ENCODE results near the gene FSIP1. TPM values are rescaled to one million over a fixed set of nuclear protein-coding genes. Genes with fewer than 3 reads are reported as not detected.
A peak's percentile ranks its signal among the peaks of the same experiment; 100 is the strongest.

FSIP1 gene
- total RNA-seq, 8 experiments from 2014 or later: 0.77 to 10.0 (median 3.5) TPM

DNA sequence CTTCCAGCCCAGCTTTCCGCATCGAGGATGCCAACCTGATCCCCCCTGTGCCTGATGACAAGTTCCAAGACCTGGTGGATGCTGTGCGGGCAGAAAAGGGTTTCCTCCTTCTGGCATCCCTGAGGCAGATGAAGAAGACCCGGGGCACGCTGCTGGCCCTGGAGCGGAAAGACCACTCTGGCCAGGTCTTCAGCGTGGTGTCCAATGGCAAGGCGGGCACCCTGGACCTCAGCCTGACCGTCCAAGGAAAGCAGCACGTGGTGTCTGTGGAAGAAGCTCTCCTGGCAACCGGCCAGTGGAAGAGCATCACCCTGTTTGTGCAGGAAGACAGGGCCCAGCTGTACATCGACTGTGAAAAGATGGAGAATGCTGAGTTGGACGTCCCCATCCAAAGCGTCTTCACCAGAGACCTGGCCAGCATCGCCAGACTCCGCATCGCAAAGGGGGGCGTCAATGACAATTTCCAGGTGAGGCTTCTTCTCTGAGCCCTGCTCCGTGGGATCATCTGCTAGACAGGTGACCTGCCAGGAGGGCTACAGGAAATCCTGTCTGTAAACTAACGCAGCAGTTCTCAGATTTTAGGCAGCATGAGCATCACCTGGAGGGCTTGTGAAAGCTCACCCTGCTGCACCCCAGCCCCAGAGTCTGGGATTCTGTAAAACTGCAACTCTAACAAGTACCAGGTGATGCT, 200.2 kb downstream of the FSIP1 start:
- 0 to 100% (median 91%) methylated on average over 1 to 17 of the region's 20 CpGs; no CpG with 5 or more reads in 3 of the 10 experiments for WGBS, 10 experiments
- in situ Hi-C loops (cut with MboI; ENCODE audit: low pct_unique_long_range_greater_than_20kb in 2 of 9, low sequenced_read_pairs in 9 of 9, unreplicated experiment in 9 of 9): loop anchor here in 4 of 9 experiments (5.0 to 25.0 kb wide), 6 partner anchors 180 to 870 kb away; no protein-coding TSS in a partner anchor
- Histone ChIP-seq H3K4me1 (replicated peaks in 1 of 2) (peaks cover 11 to 19% of the 10 kb centered on the region in 2 donors), H3K27ac (no peak overlapping the region), H3K4me3 (no peak overlapping the region)
- no peak for ATAC-seq (replicated peaks in 6 of 8)

DNA sequence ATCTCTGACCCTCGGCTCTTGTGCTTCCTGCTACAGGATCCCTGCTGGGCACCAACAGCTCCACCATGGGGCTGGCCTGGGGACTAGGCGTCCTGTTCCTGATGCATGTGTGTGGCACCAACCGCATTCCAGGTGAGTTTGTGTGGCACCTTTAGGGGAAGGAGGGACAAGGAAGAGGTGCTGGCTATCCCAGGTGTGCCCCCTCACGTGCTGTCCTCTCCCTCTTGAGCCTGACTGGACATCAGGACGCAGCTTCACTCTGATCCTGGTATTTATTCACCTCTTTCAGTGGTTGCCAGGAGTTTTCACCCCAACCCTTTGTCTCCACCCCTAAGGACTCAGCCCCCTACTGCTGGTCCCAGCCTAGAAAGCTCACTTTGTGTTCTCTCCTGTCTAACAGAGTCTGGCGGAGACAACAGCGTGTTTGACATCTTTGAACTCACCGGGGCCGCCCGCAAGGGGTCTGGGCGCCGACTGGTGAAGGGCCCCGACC, 200.8 kb downstream of the FSIP1 start:
- in situ Hi-C loops (cut with MboI; ENCODE audit: low pct_unique_long_range_greater_than_20kb in 2 of 9, low sequenced_read_pairs in 9 of 9, unreplicated experiment in 9 of 9): loop anchor here in 4 of 9 experiments (5.0 to 25.0 kb wide), 6 partner anchors 180 to 870 kb away; no protein-coding TSS in a partner anchor
- ATAC-seq (replicated peaks in 6 of 8): peak in 1 of 8 experiments; percentile 1
- 20 to 98% (median 34%) methylated on average over 1 to 8 of the region's 13 CpGs; no CpG with 5 or more reads in 4 of the 10 experiments for WGBS, 10 experiments
- Histone ChIP-seq H3K27ac (no peak overlapping the region), H3K4me3 (no peak overlapping the region), H3K4me1 (replicated peaks in 1 of 2) (peaks cover 7 to 13% of the 10 kb centered on the region in 2 donors)

DNA sequence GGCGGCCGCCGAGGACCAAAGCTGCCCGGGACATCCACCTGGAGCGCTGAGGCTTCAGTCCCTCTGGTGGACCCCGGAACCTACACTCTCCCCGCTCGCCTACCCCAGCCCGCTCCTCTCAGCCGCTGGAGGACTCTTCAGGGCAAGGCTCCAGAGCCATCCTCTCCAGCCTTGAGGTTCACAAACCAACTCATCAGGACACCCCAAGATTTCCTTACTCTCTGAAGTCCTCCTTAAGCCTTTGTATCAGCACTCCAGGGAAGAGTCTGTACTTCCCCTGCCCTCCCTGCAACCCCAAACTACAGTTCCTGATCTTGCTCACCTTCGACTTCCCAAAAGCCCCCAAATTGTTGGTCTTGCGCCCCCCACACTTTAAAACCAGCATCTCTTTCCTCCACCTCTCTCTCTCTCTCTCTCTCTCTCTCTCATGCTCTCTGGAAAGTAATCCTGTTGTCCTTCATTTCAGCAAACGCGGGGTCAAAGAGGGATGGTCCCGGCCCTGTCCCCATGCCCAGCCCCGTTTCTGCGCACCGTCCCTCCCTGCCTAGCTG, 201.3 kb downstream of the FSIP1 start:
- 0 to 67% (median 42%) methylated on average over 1 to 6 of the region's 18 CpGs; no CpG with 5 or more reads in 4 of the 10 experiments for WGBS, 10 experiments
- ATAC-seq (replicated peaks in 6 of 8): peak in 2 of 8 experiments; percentile 11 to 19
- H3K4me3 ChIP-seq: peak overlapping the region; percentile 30 to 48 (median 39)
- in situ Hi-C loops (cut with MboI; ENCODE audit: low pct_unique_long_range_greater_than_20kb in 2 of 9, low sequenced_read_pairs in 9 of 9, unreplicated experiment in 9 of 9): loop anchor here in 4 of 9 experiments (5.0 to 25.0 kb wide), 6 partner anchors 181 to 869 kb away; no protein-coding TSS in a partner anchor
- no peak overlapping the region for H3K27ac ChIP-seq
- peaks cover 1 to 10% of the 10 kb centered on the region in 2 donors for H3K4me1 ChIP-seq (replicated peaks in 1 of 2)

DNA sequence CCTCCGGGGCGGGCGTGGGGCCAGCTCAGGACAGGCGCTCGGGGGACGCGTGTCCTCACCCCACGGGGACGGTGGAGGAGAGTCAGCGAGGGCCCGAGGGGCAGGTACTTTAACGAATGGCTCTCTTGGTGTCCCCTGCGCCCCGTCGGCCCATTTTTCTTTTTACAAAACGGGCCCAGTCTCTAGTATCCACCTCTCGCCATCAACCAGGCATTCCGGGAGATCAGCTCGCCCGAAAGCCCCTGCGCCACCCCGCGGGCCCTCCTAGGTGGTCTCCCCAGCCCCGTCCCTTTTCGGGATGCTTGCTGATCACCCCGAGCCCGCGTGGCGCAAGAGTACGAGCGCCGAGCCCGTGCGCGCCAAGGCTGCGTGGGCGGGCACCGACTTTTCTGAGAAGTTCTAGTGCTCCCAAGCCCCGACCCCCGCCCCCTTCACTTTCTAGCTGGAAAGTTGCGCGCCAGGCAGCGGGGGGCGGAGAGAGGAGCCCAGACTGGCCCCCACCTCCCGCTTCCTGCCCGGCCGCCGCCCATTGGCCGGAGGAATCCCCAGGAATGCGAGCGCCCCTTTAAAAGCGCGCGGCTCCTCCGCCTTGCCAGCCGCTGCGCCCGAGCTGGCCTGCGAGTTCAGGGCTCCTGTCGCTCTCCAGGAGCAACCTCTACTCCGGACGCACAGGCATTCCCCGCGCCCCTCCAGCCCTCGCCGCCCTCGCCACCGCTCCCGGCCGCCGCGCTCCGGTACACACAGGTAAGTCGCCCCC, 202.0 kb downstream of the FSIP1 start, which contains the start of gene THBS1:
Gene THBS1 (plus strand): TSS at position 595 of the 757 bp plus-strand sequence. CDS start 779 bp downstream, outside the sequence.
- peak; percentile 19 to 70 (median 54) for ATAC-seq (replicated peaks in 6 of 8)
- Histone ChIP-seq H3K4me3 (peak within 1 kb of the TSS; percentile 30 to 48 (median 39)), H3K4me1 (replicated peaks in 1 of 2) (peaks cover 0 to 8% of the 10 kb centered on the region in 2 donors), H3K27ac (no peak within 1 kb of the TSS)
- in situ Hi-C loops (cut with MboI; ENCODE audit: low pct_unique_long_range_greater_than_20kb in 2 of 9, low sequenced_read_pairs in 9 of 9, unreplicated experiment in 9 of 9): loop anchor here in 4 of 9 experiments (5.0 to 25.0 kb wide), 6 partner anchors 182 to 868 kb away; no protein-coding TSS in a partner anchor
- no CpG with 5 or more reads among the region's 74 CpGs for WGBS, 10 experiments

DNA sequence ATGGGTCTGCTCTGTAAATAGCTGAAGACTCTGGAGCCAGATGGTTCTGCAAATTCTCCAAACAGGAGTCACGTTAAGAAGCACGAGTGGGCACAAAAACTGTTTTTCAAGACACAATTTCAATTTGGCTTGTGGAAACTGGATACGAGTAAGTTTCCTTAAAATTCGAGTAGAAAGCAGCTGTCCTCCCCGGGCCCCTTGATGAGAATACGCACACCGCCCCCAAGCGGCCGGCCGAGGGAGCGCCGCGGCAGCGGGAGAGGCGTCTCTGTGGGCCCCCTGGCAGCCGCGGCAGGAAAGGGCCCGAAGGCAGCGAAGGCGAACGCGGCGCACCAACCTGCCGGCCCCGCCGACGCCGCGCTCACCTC, 202.5 kb downstream of the FSIP1 start:
- 0 to 6% (median 0%) methylated on average over 1 to 6 of the region's 29 CpGs; no CpG with 5 or more reads in 2 of the 10 experiments for WGBS, 10 experiments
- H3K27ac ChIP-seq: no peak overlapping the region
- in situ Hi-C loops (cut with MboI; ENCODE audit: low pct_unique_long_range_greater_than_20kb in 2 of 9, low sequenced_read_pairs in 9 of 9, unreplicated experiment in 9 of 9): loop anchor here in 4 of 9 experiments (5.0 to 25.0 kb wide), 6 partner anchors 182 to 868 kb away; no protein-coding TSS in a partner anchor
- H3K4me1 ChIP-seq (replicated peaks in 1 of 2): peaks cover 0 to 5% of the 10 kb centered on the region in 2 donors
- H3K4me3 ChIP-seq: peak overlapping the region; percentile 30 to 48 (median 39)
- ATAC-seq (replicated peaks in 6 of 8): peak; percentile 75 to 90 (median 86)

DNA sequence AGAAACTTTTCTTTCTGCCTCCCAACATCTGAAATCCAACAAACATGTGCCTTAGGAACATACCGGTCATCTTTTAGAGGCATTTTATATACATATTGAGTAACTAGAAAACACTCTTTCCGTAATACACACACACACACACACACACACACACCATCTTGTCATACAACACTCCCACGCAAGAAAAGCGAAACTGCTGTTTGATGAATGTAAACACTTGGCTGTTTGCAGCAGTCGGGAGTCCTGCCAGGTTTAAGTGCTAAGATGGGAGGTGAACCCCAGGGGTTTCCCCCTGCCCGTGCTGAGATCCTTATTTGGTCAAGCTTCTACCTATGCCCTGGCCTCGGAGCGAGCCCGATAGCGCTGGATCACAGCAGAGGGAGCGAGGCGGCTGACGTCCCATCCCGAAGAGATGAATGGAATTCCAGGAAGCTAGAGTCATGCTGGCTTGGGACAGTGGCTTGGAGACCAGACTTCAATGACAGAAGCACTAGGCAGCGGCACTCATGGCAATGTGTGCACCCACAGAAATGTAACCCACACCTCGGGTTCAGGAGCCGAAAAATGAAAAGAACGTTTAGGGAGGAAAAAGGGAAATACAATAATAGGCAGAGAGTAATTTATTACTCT, 203.0 kb downstream of the FSIP1 start:
- no peak overlapping the region for H3K27ac ChIP-seq
- peak; percentile 39 to 86 (median 66) for ATAC-seq (replicated peaks in 6 of 8)
- H3K4me1 ChIP-seq (replicated peaks in 1 of 2): peaks cover 0 to 5% of the 10 kb centered on the region in 2 donors
- in situ Hi-C loops (cut with MboI; ENCODE audit: low pct_unique_long_range_greater_than_20kb in 2 of 9, low sequenced_read_pairs in 9 of 9, unreplicated experiment in 9 of 9): loop anchor here in 5 of 9 experiments (5.0 to 25.0 kb wide), 7 partner anchors 183 to 867 kb away; no protein-coding TSS in a partner anchor
- H3K4me3 ChIP-seq: peak overlapping the region; percentile 30 to 48 (median 39)
- 0 to 50% (median 9%) methylated on average over 2 to 14 of the region's 18 CpGs for WGBS, 10 experiments

DNA sequence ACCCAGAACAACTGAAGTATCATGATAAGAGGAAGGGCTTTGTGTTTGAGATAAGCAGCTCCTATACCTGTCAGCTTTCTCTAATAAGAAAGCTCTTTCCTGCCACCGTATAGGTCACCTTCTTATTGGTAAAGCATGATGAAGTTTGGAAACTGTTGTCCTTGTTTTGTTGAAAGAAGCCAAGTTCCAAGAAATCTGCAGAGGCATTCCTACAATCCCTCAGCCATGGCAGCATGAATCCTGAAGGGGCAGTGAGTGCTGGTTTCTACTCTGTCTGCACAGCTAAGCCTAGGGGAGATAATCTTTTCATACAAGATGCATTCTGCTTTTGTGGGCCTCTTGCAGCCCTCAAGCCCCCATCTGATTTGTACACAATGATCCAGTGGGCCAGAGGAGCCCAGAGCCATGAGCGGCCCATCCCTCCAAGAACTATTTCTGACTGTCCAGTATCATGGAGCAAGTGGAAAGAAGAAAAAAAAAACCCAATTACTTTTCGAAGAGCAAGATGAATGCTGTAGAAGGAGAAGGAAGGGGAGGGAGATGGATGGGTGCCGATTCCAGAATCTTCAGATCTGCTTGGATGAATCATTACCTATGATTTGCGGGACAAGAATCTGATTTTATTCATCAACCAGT, 203.7 kb downstream of the FSIP1 start:
- Histone ChIP-seq H3K27ac (no peak overlapping the region), H3K4me1 (replicated peaks in 1 of 2) (peaks cover 0 to 5% of the 10 kb centered on the region in 2 donors), H3K4me3 (no peak overlapping the region)
- 29 to 100% (median 90%) methylated on average over 1 to 5 of the region's 5 CpGs; no CpG with 5 or more reads in 1 of the 10 experiments for WGBS, 10 experiments
- no peak for ATAC-seq (replicated peaks in 6 of 8)
- in situ Hi-C loops (cut with MboI; ENCODE audit: low pct_unique_long_range_greater_than_20kb in 2 of 9, low sequenced_read_pairs in 9 of 9, unreplicated experiment in 9 of 9): loop anchor here in 4 of 9 experiments (10.0 to 25.0 kb wide), 5 partner anchors 183 to 867 kb away; no protein-coding TSS in a partner anchor

DNA sequence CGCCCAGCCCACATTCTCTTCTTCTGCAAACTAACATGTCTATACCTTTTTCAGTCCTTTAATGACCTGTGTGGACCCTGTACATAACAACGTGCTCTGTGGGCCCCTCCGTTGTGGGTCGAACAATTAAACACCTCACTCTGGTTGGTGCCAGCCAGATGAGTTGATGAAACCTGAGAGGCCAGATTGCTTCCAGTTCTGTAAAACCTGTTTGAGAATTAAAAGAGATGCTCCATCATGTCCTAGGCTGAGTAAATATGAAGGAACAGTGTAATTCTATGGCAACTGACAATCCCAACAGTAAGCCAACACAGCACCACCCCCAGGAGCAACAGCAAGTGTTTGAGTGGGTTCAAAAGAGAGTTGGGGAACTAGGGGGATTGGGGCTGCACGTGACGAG, 207.5 kb downstream of the FSIP1 start:
- no peak overlapping the region for H3K4me3 ChIP-seq
- in situ Hi-C loops (cut with MboI; ENCODE audit: low pct_unique_long_range_greater_than_20kb in 2 of 9, low sequenced_read_pairs in 9 of 9, unreplicated experiment in 9 of 9): loop anchor here in 4 of 9 experiments (10.0 to 25.0 kb wide), 5 partner anchors 187 to 863 kb away; no protein-coding TSS in a partner anchor
- no peak for ATAC-seq (replicated peaks in 6 of 8)
- WGBS, 10 experiments: 70 to 100% (median 93%) methylated on average over 1 to 6 of the region's 6 CpGs; no CpG with 5 or more reads in 1 of the 10 experiments
- no peak overlapping the region for H3K27ac ChIP-seq
- peaks cover 0 to 5% of the 10 kb centered on the region in 2 donors for H3K4me1 ChIP-seq (replicated peaks in 1 of 2)

DNA sequence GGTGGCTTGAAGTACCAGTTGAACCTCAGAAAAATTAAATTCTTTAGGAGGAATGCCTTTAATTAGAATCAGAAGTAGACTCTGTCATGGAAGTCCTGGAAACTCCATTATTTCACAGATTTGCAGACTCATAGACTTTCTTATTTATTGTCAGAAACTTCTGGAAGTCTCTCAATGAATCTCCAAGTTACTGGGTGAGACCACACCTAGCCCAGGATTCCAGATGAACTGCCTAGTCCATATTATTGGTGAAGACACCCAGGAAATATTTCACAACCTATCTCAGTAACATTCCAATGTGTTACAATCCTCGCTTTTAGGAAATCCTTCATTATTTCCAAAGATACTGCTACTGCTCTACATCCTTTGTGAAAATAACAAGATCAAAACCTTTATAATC, 208.2 kb downstream of the FSIP1 start:
- no peak overlapping the region for H3K27ac ChIP-seq
- 0 to 100% (median 63%) methylated on average over 1 of the region's 1 CpG; no CpG with 5 or more reads in 3 of the 10 experiments for WGBS, 10 experiments
- peak in 2 of 8 experiments; percentile 45 to 78 for ATAC-seq (replicated peaks in 6 of 8)

DNA sequence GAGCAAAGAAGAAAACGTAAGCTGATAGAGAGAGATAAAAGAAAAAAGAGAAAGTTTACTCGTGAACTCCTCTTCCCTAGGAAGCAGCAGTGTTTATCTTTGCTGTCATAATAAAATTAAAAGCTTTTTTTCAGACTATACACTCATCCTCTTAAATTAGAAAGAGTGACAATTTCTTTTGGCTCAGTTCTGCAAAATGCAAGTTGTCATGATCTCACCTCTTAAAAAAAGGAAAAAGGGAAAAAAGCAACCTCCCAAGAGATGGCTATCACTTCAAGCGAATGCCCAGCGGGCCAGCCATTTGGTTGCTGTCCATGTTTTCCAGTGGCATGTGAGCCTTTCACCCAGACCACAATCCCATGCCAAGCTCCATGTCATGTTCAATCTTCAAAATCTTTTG, 208.8 kb downstream of the FSIP1 start:
- in situ Hi-C loops (cut with MboI; ENCODE audit: low pct_unique_long_range_greater_than_20kb in 2 of 9, low sequenced_read_pairs in 9 of 9, unreplicated experiment in 9 of 9): loop anchor here in 1 of 9 experiments (10.0 kb wide), 1 partner anchor 399 kb away; no protein-coding TSS in a partner anchor
- 4 to 100% (median 71%) methylated on average over 2 to 4 of the region's 4 CpGs for WGBS, 10 experiments

More for the DNA sequence above, 208.2 kb downstream of the FSIP1 start:
- Histone ChIP-seq H3K4me1 (replicated peaks in 1 of 2) (peaks cover 0 to 2% of the 10 kb centered on the region in 2 donors), H3K4me3 (no peak overlapping the region)
- in situ Hi-C loops (cut with MboI; ENCODE audit: low pct_unique_long_range_greater_than_20kb in 2 of 9, low sequenced_read_pairs in 9 of 9, unreplicated experiment in 9 of 9): loop anchor here in 1 of 9 experiments (10.0 kb wide), 1 partner anchor 400 kb away; no protein-coding TSS in a partner anchor

DNA sequence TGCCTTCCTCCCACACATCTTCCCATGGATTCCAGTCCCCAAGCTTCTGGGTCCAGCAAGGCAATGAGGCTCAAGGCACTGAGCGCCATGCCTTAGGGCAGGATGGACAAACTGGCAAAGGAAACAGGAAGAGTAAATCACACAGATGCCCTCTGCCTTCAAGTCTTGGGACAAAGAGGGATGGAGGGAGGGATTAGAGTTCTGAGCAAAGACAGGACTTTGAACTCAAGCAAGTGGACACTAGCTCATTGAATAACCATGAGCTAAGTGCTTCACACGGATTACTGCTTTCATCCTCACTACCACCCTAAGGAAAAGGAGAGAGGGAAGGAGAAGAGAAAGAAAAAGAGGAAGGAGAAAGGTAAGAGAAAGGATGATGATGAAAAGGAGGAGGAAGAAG, 209.4 kb downstream of the FSIP1 start:
- WGBS, 10 experiments: 20 to 100% (median 74%) methylated on average over 1 to 2 of the region's 2 CpGs
- no peak overlapping the region for H3K4me3 ChIP-seq
- H3K4me1 ChIP-seq (replicated peaks in 1 of 2): no peaks in the 10 kb centered on the region
- no peak for ATAC-seq (replicated peaks in 6 of 8)
- in situ Hi-C loops (cut with MboI; ENCODE audit: low pct_unique_long_range_greater_than_20kb in 2 of 9, low sequenced_read_pairs in 9 of 9, unreplicated experiment in 9 of 9): loop anchor here in 1 of 9 experiments (10.0 kb wide), 1 partner anchor 398 kb away; no protein-coding TSS in a partner anchor
- no peak overlapping the region for H3K27ac ChIP-seq

More for the DNA sequence above, 208.8 kb downstream of the FSIP1 start:
- no peak overlapping the region for H3K4me3 ChIP-seq
- peak in 1 of 8 experiments; percentile 24 for ATAC-seq (replicated peaks in 6 of 8)
- H3K4me1 ChIP-seq (replicated peaks in 1 of 2): no peaks in the 10 kb centered on the region
- H3K27ac ChIP-seq: no peak overlapping the region

Data from motor neuron (in vitro differentiated cells).